Stimulated activated CD4-positive, alpha-beta T cell treated with anti-CD3 and anti-CD28 coated beads, Interleukin-1b, Interleukin-23, amount 100 ng/mL, for 24 hours (primary cell): ENCODE results near the gene CDK15.

ENCODE experiments used
- DNase-seq, 4 experiments: peaks; one replicate each; pipeline ENCODE4 v3.0.0-alpha.2; 2020; ENCODE audit warnings: low read depth in 4 of 4, low spot score in 1 of 4

The CDK15 gene

DNA sequence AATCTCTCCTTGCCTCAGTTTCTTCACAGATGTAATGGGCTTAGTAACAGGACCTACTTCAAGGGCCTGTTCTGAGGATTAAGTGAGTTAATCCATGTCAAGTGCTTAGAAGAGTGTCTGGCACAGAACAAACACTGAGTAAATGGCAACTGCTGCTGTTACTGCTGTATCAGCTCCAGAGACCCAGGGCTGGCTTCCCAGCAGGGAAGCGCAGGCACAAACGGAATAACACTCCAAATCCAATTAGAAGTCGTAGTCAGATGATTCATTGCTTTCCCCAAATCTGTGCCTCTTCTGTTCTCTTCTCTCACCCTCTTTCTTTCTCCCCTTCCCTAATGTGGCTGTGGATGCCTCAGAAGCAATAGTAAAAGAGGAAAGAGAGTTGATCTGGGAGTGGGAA lies 126.2 kb downstream of the CDK15 start:
- DNase-seq = no peak

- DNase-seq = no peak
Measured at GRCh38 chr2:201933792-201934237, 127.5 kb downstream of the CDK15 start.

GRCh38 chr2:201936817-201937216 lies 130.5 kb downstream of the CDK15 start:
- no peak for DNase-seq

- DNase-seq = no peak
Measured at GRCh38 chr2:201937343-201937742, 131.0 kb downstream of the CDK15 start.

DNA sequence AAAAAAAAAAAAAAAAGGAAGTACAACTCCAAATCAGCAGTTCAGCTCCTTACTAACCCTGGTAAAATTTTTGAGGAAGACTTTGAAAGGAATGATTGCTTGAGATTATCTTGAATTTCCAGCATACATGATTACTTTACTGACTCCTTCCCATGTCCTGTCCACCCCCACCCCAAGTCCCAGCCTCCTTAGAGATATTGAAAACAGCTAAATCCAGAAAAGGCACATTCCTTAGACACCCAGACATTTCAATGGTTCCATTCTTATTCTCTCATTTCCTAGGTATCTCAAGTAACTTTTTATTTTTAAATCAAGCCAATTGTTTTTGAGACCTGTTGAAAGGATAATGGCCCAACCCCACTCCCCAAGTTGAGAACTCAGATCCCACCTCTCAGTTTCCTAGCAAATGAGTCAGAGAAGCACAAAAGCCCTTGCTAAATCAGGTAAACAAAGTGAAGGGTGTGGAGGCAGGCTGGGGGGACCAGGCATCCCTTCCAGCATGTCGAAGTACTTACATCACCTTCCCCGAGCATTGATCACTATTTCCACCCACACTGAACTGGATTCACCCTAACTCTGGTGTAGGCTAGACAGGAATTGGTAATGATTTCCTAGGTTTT lies 131.9 kb downstream of the CDK15 start:
- no peak for DNase-seq

DNA sequence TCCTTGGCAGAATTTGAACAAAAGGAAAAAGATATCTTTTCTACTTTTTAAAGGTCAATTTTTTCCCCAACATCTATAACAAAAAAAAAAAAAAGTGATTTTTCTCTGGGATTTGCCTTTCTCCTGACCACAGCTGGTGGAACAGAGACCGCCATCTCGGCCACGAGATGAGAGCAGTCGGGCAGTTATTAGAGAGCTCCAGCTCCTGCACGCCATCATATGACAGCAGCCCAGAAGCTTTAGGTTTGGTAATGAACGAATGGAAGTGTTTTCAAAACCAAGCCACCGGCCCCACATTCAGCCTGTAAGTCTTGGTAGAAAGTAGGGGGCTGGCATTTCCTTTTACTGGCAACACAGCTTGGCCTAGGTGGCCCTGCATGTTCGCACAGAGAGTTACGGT lies 132.4 kb downstream of the CDK15 start:
- DNase-seq = no peak

DNA sequence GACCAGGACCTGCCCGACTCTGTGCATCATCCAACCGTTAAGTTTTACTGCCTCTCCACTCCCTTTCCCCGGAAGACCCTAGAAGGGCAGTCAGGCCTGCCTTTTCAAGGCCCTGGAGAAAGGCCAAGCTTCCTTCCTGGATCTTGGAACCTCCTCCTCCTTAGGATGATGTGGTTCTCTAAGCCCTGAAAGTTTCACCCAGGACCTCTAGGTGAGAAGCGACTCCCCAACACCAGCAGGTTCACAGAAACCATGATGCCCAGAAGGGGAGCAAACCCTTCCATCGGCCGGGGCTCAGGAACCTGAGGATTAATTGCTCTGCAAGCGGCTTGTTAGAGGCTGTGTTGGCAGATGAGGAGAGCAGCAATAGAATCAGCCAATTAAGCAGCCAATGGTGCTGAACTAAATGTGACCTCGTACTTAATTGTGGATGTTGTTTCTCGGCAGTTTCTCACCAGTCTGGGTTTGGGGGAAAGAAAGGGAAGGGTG lies 133.2 kb downstream of the CDK15 start:
- DNase-seq = no peak

DNA sequence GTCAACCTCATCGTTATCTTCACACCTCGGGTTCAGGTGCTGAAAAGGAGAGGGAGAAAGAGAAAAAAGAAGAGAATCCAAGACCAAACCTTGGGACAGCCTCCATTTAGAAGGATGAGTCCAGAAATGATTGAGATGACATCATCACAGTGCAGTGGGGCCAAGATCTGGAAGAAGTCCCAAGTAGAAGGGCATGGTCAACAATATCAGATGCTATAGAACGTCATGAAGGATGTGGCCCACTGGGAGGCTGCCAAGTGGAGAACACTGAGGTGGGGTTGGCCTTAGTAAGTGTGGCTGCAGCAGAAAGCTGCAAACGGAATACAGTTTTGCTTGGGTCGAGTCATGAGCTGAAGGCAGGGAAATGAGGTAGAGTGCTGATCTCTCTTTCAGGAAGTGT lies 136.2 kb downstream of the CDK15 start:
- DNase-seq = no peak
